Aorta (tissue), 5 donors: ENCODE results near the gene ALMS1. TPM values are rescaled to one million over a fixed set of nuclear protein-coding genes. Genes with fewer than 3 reads are reported as not detected.

Experiments used
- ATAC-seq: fragments of 200-7000 bp; cut with Tn5 transposase; one replicate; pipeline ENCODE4 v1.9.1; 2022; ENCODE audit warnings: moderate library complexity; ENCODE audit not compliant: low FRiP score
- DNase-seq, 2 donors: peaks; one replicate each; pipeline ENCODE4 v3.0.0-alpha.2; 2020
- H3K27ac ChIP-seq, 2 donors: one replicate each; pipeline ENCODE4 v1.5.1; 2013; ENCODE audit warnings: low read length in 2 of 2, mild to moderate bottlenecking in 2 of 2, moderate library complexity in 2 of 2, control low read depth in 1 of 2, inconsistent platforms in 1 of 2, low read depth in 1 of 2
- H3K27me3 ChIP-seq, 2 donors: one replicate each; pipeline ENCODE4 v1.6.1; 2013; ENCODE audit warnings: control low read depth in 1 of 2, low read length in 1 of 2, mild to moderate bottlenecking in 1 of 2, moderate library complexity in 1 of 2; ENCODE audit not compliant: insufficient read depth in 2 of 2, control insufficient read depth in 1 of 2
- H3K36me3 ChIP-seq, 2 donors: one replicate each; pipeline ENCODE4 v1.6.1; 2013; ENCODE audit warnings: control low read depth in 1 of 2, low read length in 1 of 2, mild to moderate bottlenecking in 1 of 2; ENCODE audit not compliant: insufficient read depth in 2 of 2, control insufficient read depth in 1 of 2
- H3K4me1 ChIP-seq, 2 donors: one replicate each; pipeline ENCODE4 v1.6.1; 2013; ENCODE audit warnings: low read length in 2 of 2, control low read depth in 1 of 2, mild to moderate bottlenecking in 1 of 2, moderate library complexity in 1 of 2; ENCODE audit not compliant: insufficient read depth in 2 of 2, control insufficient read depth in 1 of 2
- H3K4me3 ChIP-seq, 2 donors: one replicate each; pipeline ENCODE4 v1.5.1; 2013; ENCODE audit warnings: low read length in 2 of 2, control low read depth in 1 of 2, mild to moderate bottlenecking in 1 of 2
- H3K9me3 ChIP-seq: one replicate; pipeline ENCODE4 v1.6.1; 2013; ENCODE audit warnings: mild to moderate bottlenecking, low read length; ENCODE audit not compliant: control insufficient read depth
- WGBS, 2 donors: extraction: QIAGEN DNeasy Blood & Tissue Kit; methylation state at CpG; one replicate each; pipeline ENCODE4 v1.1.7; 2013; 5-methylcytosine and 5-hydroxymethylcytosine counted together
- intact Hi-C, 2 donors: fragments of 100-400 bp; cut with DNase I; formaldehyde crosslinking; loops; one replicate each; pipeline versions ENCODE4 v1.14.2 to v1.15.0; 2022
- polyA plus RNA-seq, 2 donors: library from polyadenylated mRNA; stranded (reverse); fragments of 200-250 nt; gene quantifications; one replicate each; pipeline ENCODE4 v1.2.3, GENCODE V29; 2013
- total RNA-seq, 2 donors: library from RNA; stranded (reverse); fragmentation: NEBNext Ultra II Directional; extraction: Animal tissue kit (Norgen Biotek cat#: 25700); gene quantifications; one replicate each; pipeline ENCODE4 v1.2.1, GENCODE V29; 2021
- donor health status: healthy with polysubstance abuse.
- donor health status: Bipolar disorder and iron deficiency.
- donor health status: DM: no; HTN: no; CAD: no.
- donor health status: DM: no; HTN: no; CAD: no.
- donor health status: DM: yes; HTN: yes; CAD: no.

The ALMS1 gene
- total and polyA plus RNA-seq, 4 donors: 8.3 to 26.4 (median 19.9) TPM

DNA sequence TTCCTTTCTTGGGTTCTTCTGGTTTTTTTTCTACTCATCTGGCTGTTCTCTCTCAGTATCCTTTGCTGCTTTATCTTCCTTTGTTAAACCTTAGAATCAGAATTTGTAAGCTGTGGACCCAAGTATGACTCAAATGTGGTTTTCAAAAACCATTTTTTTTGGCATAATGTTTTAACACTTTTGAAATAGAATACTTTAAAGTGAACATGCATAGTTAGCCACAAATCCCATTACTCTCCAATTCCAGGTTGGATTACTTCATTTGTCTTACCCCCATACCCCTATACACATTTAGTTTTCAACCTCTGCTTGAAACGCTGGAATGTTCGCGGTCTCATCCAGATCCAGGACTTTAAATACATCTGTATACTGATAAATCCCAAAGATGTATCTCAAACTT lies 29.1 kb downstream of the ALMS1 start:
- Histone ChIP-seq H3K4me3 (no peak overlapping the region), H3K36me3 (no peaks in the 10 kb centered on the region), H3K9me3 (no peaks in the 10 kb centered on the region), H3K27me3 (no peaks in the 10 kb centered on the region), H3K4me1 (peaks cover 0 to 4% of the 10 kb centered on the region in 2 donors), H3K27ac (no peak overlapping the region)
- 96 to 98% methylated on average over 3 of the region's 3 CpGs for WGBS, 2 donors
- no peak for DNase-seq
- no peak for ATAC-seq
- intact Hi-C loops: no loop called here

DNA sequence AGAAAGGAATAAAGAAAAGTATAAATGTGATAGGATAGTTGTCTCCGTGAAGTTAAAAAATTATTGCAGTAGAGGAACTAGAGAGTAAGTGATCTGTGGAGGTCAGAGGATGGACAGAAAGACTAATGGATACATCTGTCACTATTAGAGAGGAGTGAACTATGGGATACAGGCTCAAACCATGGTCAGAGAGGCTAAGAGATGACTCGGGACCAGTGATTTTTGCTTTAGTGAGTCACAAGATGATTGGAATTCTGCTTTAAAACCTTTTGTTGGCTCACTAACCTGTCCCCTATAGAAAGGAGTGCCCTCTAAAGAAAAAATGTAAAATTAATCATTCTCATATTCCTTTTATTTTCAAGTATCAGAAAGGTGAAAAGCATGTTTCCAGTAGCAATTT lies 30.3 kb downstream of the ALMS1 start:
- Histone ChIP-seq H3K4me3 (no peak overlapping the region), H3K27me3 (no peaks in the 10 kb centered on the region), H3K36me3 (no peaks in the 10 kb centered on the region), H3K9me3 (no peaks in the 10 kb centered on the region), H3K4me1 (peaks cover 0 to 4% of the 10 kb centered on the region in 2 donors), H3K27ac (no peak overlapping the region)
- 94 to 96% methylated on average over 2 of the region's 2 CpGs for WGBS, 2 donors
- intact Hi-C loops: no loop called here
- ATAC-seq (no peak), DNase-seq (no peak)

DNA sequence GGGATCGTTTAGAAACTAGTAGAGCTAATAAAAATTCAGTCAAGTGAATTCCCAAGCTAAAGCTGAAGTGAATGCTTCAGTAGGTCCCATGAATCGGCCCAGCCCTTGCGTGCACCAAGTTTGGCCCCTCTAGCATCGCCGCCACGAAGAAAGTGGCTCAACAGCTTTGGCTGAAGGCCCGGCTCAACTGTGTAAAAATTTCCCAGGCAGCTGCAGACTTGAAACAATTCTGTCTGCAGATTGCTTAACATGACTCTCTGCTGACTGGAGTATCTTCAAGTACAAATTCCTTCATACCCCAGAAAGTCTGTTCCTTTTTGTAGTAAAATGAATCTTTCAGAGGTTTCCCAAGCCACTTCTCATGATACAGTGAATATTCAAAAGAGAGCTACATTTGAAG lies 32.7 kb downstream of the ALMS1 start:
- Histone ChIP-seq H3K9me3 (no peaks in the 10 kb centered on the region), H3K36me3 (no peaks in the 10 kb centered on the region), H3K27me3 (no peaks in the 10 kb centered on the region), H3K27ac (peak overlapping the region in 1 of 2 donors; percentile 40), H3K4me3 (no peak overlapping the region), H3K4me1 (peaks cover 0 to 6% of the 10 kb centered on the region in 2 donors)
- intact Hi-C loops: no loop called here
- peak; percentile 79 for ATAC-seq
- WGBS, 2 donors: 5 to 7% methylated on average over 7 of the region's 7 CpGs
- DNase-seq: peak; percentile 79 to 88

DNA sequence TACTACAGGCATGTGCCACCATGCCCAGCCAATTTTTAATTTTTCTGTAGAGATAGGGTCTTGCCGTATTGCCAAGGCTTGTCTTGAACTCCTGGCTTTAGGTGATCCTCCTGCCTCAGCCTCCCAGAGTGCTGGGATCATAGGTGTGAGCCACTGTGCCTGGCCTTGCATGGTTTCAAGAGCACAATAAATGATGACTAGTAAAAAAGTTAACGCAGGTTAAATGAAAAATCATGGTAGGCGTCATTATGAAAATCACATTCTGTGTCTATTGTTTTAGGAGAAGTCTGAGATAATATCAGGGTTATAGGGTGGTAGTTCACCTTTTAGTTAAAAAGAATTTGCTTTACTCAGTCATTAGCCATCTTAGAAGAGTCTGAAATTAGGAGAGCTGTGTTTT lies 38.3 kb downstream of the ALMS1 start:
- peaks cover 0 to 10% of the 10 kb centered on the region in 2 donors for H3K36me3 ChIP-seq
- H3K27ac ChIP-seq: no peak overlapping the region
- intact Hi-C loops: no loop called here
- 96 to 97% methylated on average over 3 of the region's 3 CpGs for WGBS, 2 donors
- ATAC-seq: no peak
- no peaks in the 10 kb centered on the region for H3K27me3 ChIP-seq
- no peak for DNase-seq
- H3K4me1 ChIP-seq: peaks cover 0 to 10% of the 10 kb centered on the region in 2 donors
- no peaks in the 10 kb centered on the region for H3K9me3 ChIP-seq
- H3K4me3 ChIP-seq: no peak overlapping the region

DNA sequence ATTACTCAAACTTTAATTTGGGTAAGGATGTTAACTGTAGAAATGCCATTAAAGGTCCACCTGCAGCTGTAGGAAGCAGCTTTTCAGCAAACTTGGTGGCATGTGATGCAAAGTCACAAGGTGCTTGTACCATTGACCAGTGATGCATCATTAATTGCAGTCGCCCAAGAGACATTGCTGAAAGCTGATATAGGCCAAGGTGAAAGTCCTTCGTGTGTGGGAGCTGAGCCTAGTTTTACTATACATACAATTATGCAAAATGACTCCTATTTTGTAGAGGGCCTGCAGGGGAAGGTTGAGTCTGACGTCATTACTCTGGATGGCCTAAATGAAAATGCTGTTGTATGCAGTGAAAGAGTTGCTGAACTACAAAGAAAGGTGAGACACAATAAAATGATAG lies 40.5 kb downstream of the ALMS1 start:
- no peak overlapping the region for H3K27ac ChIP-seq
- DNase-seq (no peak), ATAC-seq (no peak)
- peaks cover 0 to 6% of the 10 kb centered on the region in 2 donors for H3K4me1 ChIP-seq
- no peaks in the 10 kb centered on the region for H3K27me3 ChIP-seq
- H3K36me3 ChIP-seq: peaks cover 0 to 10% of the 10 kb centered on the region in 2 donors
- intact Hi-C loops: no loop called here
- WGBS, 2 donors: 89 to 91% methylated on average over 3 of the region's 3 CpGs
- no peak overlapping the region for H3K4me3 ChIP-seq
- H3K9me3 ChIP-seq: no peaks in the 10 kb centered on the region

DNA sequence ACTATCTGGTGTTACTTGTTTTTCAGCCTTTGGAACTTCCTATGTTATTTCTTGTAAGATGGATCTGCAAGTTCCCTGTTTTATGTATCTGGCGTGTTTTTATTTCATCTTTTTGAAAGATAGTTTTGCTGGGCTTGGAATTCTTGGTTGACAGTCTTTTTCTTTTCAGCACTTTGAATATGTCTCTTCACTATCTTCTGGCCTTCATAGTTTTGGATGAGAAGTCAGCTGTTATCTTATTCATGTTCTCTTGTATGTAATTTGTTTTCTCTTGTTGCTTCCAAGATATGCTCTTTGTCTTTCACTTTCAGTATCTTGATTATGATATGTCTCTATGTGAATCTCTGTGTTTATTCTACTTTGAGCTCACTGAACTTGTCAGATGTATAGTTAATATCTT lies 50.4 kb downstream of the ALMS1 start:
- peaks cover 1 to 3% of the 10 kb centered on the region in 2 donors for H3K36me3 ChIP-seq

DNA sequence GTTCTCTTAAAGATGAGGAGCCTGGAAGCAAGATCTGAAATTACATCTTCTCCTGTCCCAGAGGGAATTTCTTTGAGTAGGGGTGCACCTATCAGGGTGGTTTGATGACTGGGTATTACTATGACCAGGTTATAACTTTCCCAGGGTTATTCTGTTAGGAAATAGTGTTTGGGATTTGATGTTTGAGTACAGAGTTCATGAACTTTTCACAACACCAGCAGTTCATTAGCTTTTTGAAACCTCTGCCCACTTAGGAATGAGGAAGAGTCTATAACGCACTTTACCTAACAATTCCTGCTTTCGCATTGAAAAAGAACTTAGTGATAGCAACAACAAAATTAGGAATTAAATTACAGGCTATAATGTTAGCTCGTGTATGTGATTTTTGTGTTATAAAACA lies 58.6 kb downstream of the ALMS1 start:
- Histone ChIP-seq H3K4me1 (no peaks in the 10 kb centered on the region), H3K4me3 (no peak overlapping the region), H3K27ac (no peak overlapping the region), H3K9me3 (no peaks in the 10 kb centered on the region), H3K27me3 (no peaks in the 10 kb centered on the region), H3K36me3 (peaks cover 6 to 11% of the 10 kb centered on the region in 2 donors)
- ATAC-seq (no peak), DNase-seq (no peak)
- intact Hi-C loops: no loop called here
- WGBS, 2 donors: 95 to 96% methylated on average over 3 of the region's 3 CpGs

More for the DNA sequence above, 50.4 kb downstream of the ALMS1 start:
- DNase-seq (no peak), ATAC-seq (no peak)
- WGBS, 2 donors: 97 to 100% methylated on average over 1 of the region's 1 CpG
- Histone ChIP-seq H3K27me3 (no peaks in the 10 kb centered on the region), H3K4me3 (no peak overlapping the region), H3K9me3 (no peaks in the 10 kb centered on the region), H3K4me1 (no peaks in the 10 kb centered on the region), H3K27ac (no peak overlapping the region)
- intact Hi-C loops: no loop called here

DNA sequence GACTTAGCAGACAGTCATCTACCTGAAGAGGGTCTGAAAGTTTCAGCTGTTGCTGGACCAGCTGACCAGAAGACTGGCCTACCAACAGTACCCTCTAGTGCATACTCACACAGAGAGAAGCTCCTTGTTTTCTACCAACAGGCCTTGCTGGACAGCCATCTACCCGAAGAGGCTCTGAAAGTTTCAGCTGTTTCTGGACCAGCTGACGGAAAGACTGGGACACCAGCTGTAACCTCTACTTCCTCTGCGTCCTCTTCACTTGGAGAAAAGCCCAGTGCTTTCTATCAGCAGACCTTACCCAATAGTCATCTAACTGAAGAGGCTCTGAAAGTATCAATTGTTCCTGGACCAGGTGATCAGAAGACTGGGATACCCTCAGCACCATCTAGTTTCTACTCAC lies 63.2 kb downstream of the ALMS1 start:
- no peaks in the 10 kb centered on the region for H3K9me3 ChIP-seq
- DNase-seq (no peak), ATAC-seq (no peak)
- peaks cover 11 to 16% of the 10 kb centered on the region in 2 donors for H3K36me3 ChIP-seq
- H3K4me1 ChIP-seq: no peaks in the 10 kb centered on the region
- intact Hi-C loops: no loop called here
- no peak overlapping the region for H3K4me3 ChIP-seq
- no peaks in the 10 kb centered on the region for H3K27me3 ChIP-seq
- 96 to 97% methylated on average over 3 of the region's 3 CpGs for WGBS, 2 donors
- no peak overlapping the region for H3K27ac ChIP-seq

DNA sequence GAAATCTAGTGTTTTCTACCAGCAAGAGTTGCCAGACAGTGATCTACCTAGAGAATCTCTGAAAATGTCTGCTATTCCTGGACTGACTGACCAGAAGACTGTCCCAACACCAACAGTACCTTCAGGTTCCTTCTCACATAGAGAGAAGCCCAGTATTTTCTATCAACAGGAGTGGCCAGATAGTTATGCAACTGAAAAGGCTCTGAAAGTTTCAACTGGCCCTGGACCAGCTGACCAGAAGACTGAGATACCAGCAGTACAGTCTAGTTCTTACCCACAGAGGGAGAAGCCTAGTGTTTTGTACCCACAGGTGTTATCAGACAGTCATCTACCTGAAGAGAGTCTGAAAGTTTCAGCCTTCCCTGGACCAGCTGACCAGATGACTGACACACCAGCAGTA lies 63.8 kb downstream of the ALMS1 start:
- ATAC-seq (no peak), DNase-seq (no peak)
- H3K9me3 ChIP-seq: no peaks in the 10 kb centered on the region
- H3K27me3 ChIP-seq: no peaks in the 10 kb centered on the region
- no peaks in the 10 kb centered on the region for H3K4me1 ChIP-seq
- H3K36me3 ChIP-seq: peaks cover 11 to 16% of the 10 kb centered on the region in 2 donors
- intact Hi-C loops: no loop called here
- H3K27ac ChIP-seq: no peak overlapping the region
- no peak overlapping the region for H3K4me3 ChIP-seq
